OCI-LY7 (cell line): ENCODE results near the gene SMTNL2. TPM values are rescaled to one million over a fixed set of nuclear protein-coding genes. Genes with fewer than 3 reads are reported as not detected.
A peak's percentile ranks its signal among the peaks of the same experiment; 100 is the strongest.

Source experiments
- BruUV-seq: library from RNA; stranded (reverse); fragments of 400-500 nt; replicated peaks from 2 replicates; lab custom pipeline; 2021; lab: Mats Ljungman, UMichigan
- CTCF ChIA-PET: fragments of 300-600 bp; sonication (Branson Sonifier 250); formaldehyde crosslinking; loops from one replicate; lab custom pipeline; 2022; ENCODE audit warnings: antibody characterized with exemption; ENCODE audit not compliant: unreplicated experiment; lab: Charles Lee
- POLR2A ChIA-PET: fragments of 300-600 bp; sonication (Branson Sonifier 250); formaldehyde crosslinking; loops from one replicate; lab custom pipeline; 2022; ENCODE audit warnings: antibody characterized with exemption; lab: Charles Lee
- DNase-seq: peaks from one replicate; pipeline ENCODE4 v3.0.0-alpha.2; 2015; ENCODE audit warnings: low spot score
- H2AFZ ChIP-seq: fragments of 200-600 bp; sonication (generic), shearing (Covaris generic); 2 replicates; pipeline ENCODE4 v1.6.1; 2014; ENCODE audit warnings: mild to moderate bottlenecking, antibody characterized with exemption, low read length, moderate library complexity
- H3K27ac ChIP-seq: fragments of 200-600 bp; sonication (generic); 2 replicates; pipeline ENCODE4 v1.5.1; 2014; ENCODE audit warnings: mixed run types, low read depth, mild to moderate bottlenecking, moderate library complexity, low read length, inconsistent platforms; ENCODE audit not compliant: poor library complexity, severe bottlenecking
- H3K36me3 ChIP-seq: fragments of 200-600 bp; sonication (generic); 2 replicates; pipeline ENCODE4 v1.6.1; 2014; ENCODE audit warnings: mild to moderate bottlenecking, antibody characterized with exemption, low read length, moderate library complexity, mixed read lengths; ENCODE audit not compliant: insufficient read depth
- H3K4me1 ChIP-seq: fragments of 200-600 bp; sonication (generic); 2 replicates; pipeline ENCODE4 v1.5.1; 2014; ENCODE audit warnings: mild to moderate bottlenecking, low read length; ENCODE audit not compliant: insufficient read depth, poor library complexity, severe bottlenecking
- H3K4me2 ChIP-seq: fragments of 200-600 bp; sonication (generic); 2 replicates; pipeline ENCODE4 v1.6.1; 2014; ENCODE audit warnings: mild to moderate bottlenecking, low read length
- H3K4me3 ChIP-seq: fragments of 200-600 bp; sonication (generic); 2 replicates; pipeline ENCODE4 v1.5.1; 2014; ENCODE audit warnings: mild to moderate bottlenecking, low read depth, low read length; ENCODE audit not compliant: poor library complexity, severe bottlenecking
- H3K79me2 ChIP-seq: fragments of 200-600 bp; sonication (generic); 2 replicates; pipeline ENCODE4 v1.6.1; 2016; ENCODE audit warnings: low read depth, mild to moderate bottlenecking, low read length, moderate library complexity, mixed read lengths; ENCODE audit not compliant: insufficient read depth
- H3K9me2 ChIP-seq: fragments of 200-600 bp; sonication (generic); 2 replicates; pipeline ENCODE4 v1.6.1; 2016; ENCODE audit warnings: mild to moderate bottlenecking, low read length, mixed read lengths; ENCODE audit not compliant: insufficient read depth
- H3K9me3 ChIP-seq: fragments of 200-600 bp; sonication (generic); 2 replicates; pipeline ENCODE4 v1.6.1; 2014; ENCODE audit warnings: mild to moderate bottlenecking, mixed run types, low read length, mixed read lengths
- H4K20me1 ChIP-seq: fragments of 200-600 bp; sonication (generic); 2 replicates; pipeline ENCODE4 v1.6.1; 2014; ENCODE audit warnings: mild to moderate bottlenecking, antibody characterized with exemption, low read length, moderate library complexity, mixed read lengths; ENCODE audit not compliant: insufficient read depth
- CTCF ChIP-seq: fragments of 200-600 bp; sonication (generic); conservative IDR thresholded peaks from 2 replicates; pipeline ENCODE4 v1.5.1; 2014; ENCODE audit warnings: mild to moderate bottlenecking, antibody characterized with exemption, low read length, moderate library complexity, mixed read lengths
- EZH2phosphoT487 ChIP-seq: fragments of 200-600 bp; sonication (generic); IDR thresholded peaks from 2 replicates; pipeline ENCODE4 v1.6.1; 2018; ENCODE audit warnings: low read depth, borderline replicate concordance, mild to moderate bottlenecking, mixed run types, antibody characterized with exemption, low read length, moderate library complexity, mixed read lengths
- intact Hi-C: fragments of 100-400 bp; cut with micrococcal nuclease; formaldehyde crosslinking; loops from one replicate; pipeline ENCODE4 v1.10.0; 2022; ENCODE audit not compliant: unreplicated experiment
- total RNA-seq, 2 experiments: library from RNA; depleted of rRNA in 1 of 2; stranded (reverse); fragments of >200 nt in 1 of 2; shearing (Covaris generic) in 1 of 2; gene quantifications; 2 replicates each; pipeline ENCODE4 v1.2.3, GENCODE V29; 2014 to 2022

Gene SMTNL2
- total RNA-seq, 2 experiments from 2014 or later = not detected

DNA sequence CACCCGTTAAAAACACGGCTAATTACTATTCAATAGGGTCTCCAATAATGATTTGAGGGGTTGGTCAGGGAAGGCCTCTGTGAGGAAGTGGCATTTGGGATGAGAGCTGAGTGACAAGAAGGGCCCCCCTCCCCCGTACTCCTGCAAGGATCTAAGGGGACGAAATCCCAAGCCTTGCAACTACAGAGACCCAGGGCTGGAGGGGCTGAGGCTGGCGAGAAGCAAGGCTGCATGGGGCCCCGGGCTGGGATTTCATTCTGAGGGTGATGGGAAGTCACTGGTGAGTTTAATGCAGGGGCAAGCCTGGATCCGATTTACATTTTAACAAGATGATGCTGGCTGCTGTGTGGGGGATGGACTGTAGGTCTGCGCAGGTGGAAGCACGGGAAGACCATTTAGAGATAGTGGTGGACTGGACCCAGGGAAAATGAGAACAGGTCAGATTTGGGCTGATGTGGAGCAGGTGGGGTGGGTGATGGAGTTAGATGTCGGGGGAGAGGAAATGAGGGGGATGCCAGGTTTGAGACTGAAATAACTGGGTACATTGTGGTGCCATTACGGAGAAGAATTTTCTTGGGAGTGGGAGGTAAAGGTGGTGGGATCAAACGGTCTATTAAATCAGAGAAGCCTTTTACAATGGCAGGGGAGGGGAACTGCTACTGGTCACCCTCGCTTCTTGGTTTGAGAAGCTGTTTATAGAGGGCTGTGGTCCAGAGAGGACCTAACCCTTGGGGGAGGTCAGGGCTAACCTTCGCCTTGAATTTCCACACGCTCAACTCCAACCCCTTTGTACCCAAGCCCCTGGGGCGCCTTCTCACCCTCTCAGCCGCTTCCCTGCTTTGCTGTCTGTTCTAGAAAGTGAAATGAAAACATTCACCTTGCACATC is 28.2 kb upstream of the SMTNL2 start:
- Histone ChIP-seq H3K27ac (peak overlapping the region; percentile 68), H4K20me1 (no peaks in the 10 kb centered on the region), H3K9me3 (no peaks in the 10 kb centered on the region), H3K9me2 (no peaks in the 10 kb centered on the region), H3K4me3 (peak overlapping the region; percentile 96), H3K36me3 (peaks cover 39% of the 10 kb centered on the region), H3K79me2 (peaks cover 28% of the 10 kb centered on the region), H2AFZ (peak overlapping the region; percentile 72; the same call in 1 of the 2 replicates), H3K4me1 (peaks cover 32% of the 10 kb centered on the region), H3K4me2 (peak overlapping the region; percentile 84)
- TF ChIP-seq EZH2phosphoT487 (no peak), CTCF (no peak)
- ChIA-PET CTCF (interaction anchor here (1.1 to 1.3 kb wide), 2 partner anchors 11 to 135 kb away, joined by 3 to 6 read pairs; no protein-coding TSS in a partner anchor), POLR2A (interaction anchor here (0.6 to 1.1 kb wide), 4 partner anchors 8 to 150 kb away, joined by 3 to 4 read pairs (median 4); no protein-coding TSS in a partner anchor)
- intact Hi-C loops = loop anchor here (2.0 to 5.0 kb wide), 3 partner anchors 33 to 414 kb away; partner anchors contain the start of genes CYB5D2 and ZZEF1
- BruUV-seq = TSS peak; percentile 98
- peak; percentile 27 for DNase-seq

- CTCF ChIA-PET = interaction anchor here (0.6 to 1.3 kb wide), 3 partner anchors 9 to 136 kb away, joined by 3 to 6 read pairs (median 3); no protein-coding TSS in a partner anchor
- intact Hi-C loops = loop anchor here (5.0 kb wide), 1 partner anchor 415 kb away; the partner anchor contains the start of genes CYB5D2 and ZZEF1
- no peaks in the 10 kb centered on the region for H4K20me1 ChIP-seq
- H3K9me3 ChIP-seq = no peaks in the 10 kb centered on the region
- peaks cover 28% of the 10 kb centered on the region for H3K79me2 ChIP-seq
- peaks cover 30% of the 10 kb centered on the region for H3K36me3 ChIP-seq
- no peak overlapping the region for H3K4me2 ChIP-seq
- no peak for DNase-seq
- peaks cover 39% of the 10 kb centered on the region for H3K4me1 ChIP-seq
- H3K4me3 ChIP-seq = no peak overlapping the region
- H2AFZ ChIP-seq = no peak overlapping the region
- H3K9me2 ChIP-seq = no peaks in the 10 kb centered on the region
- no TSS peak for BruUV-seq
- TF ChIP-seq CTCF (no peak), EZH2phosphoT487 (no peak)
- no peak overlapping the region for H3K27ac ChIP-seq
- POLR2A ChIA-PET = interaction anchor here (0.6 to 0.7 kb wide), 3 partner anchors 98 to 392 kb away, joined by 3 to 8 read pairs (median 3); no protein-coding TSS in a partner anchor
These were observed 27.3 kb upstream of the SMTNL2 start for GRCh38 chr17:4556996-4557395.
